ENCODE results near the gene SAP30.

SAP30 gene

GRCh38 chr4:173417833-173418232 lies 47.1 kb downstream of the SAP30 start:
- DNase-seq = no peak

DNA sequence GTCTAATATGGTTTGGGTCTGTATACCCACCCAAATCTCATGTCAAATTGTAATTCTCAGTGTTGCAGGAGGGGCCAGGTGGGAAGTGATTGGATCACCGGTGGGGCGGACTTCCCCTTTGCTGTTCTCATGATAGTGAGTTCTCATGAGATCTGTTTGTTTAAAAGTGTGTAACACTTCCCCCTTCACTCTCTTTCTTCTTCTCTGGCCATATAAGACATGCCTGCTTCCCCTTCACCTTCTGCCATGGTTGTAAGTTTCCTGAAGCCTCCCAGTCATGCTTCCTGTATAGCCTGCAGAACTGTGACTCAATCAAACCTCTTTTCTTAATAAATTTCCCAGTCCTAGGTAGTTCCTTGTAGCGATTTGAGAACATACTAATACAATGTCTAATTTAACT lies 47.9 kb downstream of the SAP30 start:
- no peak for DNase-seq

DNA sequence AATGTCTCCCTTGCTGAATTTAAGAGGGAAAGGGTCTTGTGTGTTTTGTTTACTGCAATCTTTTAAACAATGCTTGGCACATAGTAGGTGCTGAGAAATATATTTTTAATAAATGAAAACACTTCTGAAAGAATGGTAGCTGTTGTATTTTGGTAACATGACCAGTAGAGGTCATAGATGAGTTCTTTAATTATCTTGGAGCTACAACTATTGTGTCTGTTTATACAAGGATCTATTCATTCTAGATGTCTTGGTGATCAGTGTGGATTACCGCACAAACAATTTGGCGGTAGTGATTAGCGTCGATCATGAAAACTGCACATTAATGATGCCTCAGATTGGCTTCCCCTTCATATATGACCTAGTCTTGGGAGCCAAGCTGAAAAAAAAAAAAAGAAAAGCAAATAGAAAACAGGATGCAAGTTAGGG lies 49.6 kb downstream of the SAP30 start:
- peak; percentile 62 for DNase-seq

GRCh38 chr4:173420801-173421200 lies 50.0 kb downstream of the SAP30 start:
- DNase-seq = no peak

DNA sequence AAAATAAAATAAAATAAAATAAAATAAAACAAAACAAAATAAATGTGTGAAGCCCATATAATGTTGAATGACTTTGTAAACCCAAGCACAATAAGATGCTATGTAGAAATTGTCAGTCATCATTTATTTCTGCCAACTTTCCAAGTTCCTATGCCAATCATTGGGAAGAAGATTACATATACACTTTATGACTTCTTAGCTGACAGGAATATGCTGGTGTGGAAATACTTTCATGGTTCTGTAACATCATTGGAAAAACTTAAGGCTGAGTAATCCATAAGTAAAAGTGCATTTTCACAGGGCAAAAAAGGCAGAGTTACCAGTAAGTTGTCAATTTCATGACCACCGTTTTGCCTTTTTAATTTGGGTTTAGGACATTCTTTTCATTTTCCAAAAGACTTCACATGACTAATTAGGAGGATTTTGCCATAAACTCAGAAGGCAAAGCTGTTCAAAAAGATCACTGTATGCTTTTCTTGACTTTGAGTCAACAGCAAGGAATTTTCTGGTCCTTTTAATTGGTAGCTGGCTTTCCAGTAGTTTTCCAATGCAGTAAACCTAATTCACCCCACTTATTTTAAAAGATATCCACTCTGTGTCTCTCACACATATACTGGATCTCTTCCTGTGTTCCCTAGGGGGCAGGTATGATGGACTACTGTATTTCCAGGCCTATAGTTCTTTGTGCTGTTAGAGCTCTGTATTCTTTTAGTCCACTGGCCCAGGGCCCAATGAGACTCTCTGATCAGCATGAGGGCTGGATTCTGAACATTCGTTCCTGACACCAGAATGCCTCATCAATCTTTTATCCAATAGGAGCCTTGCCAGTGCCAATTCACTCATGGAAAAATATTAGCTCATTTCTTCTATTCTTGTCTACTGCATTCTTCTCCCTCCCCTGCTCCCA lies 54.4 kb downstream of the SAP30 start:
- DNase-seq = no peak

GRCh38 chr4:173426064-173426463 lies 55.3 kb downstream of the SAP30 start:
- DNase-seq = no peak

Data from NCI-H1092 treated with DMSO at 0.1 percent for 48 hours (cell line).